PC-3 (cell line): ENCODE data around the gene SQOR. TPM values are rescaled to one million over a fixed set of nuclear protein-coding genes. Genes with fewer than 3 reads are reported as not detected.

Experiments
- ATAC-seq: fragments of 200-7000 bp; cut with Tn5 transposase; 2 replicates; pipeline ENCODE4 v1.9.1; 2020; ENCODE audit warnings: mild to moderate bottlenecking, moderate library complexity
- BruUV-seq: library from RNA; stranded (reverse); fragments of 400-500 nt; replicated peaks from 2 replicates; lab custom pipeline; 2021; lab: Mats Ljungman, UMichigan
- CTCF ChIA-PET: fragments of 300-600 bp; sonication (Branson Sonifier 250); formaldehyde crosslinking; loops from one replicate; lab custom pipeline; 2022; ENCODE audit warnings: antibody characterized with exemption; lab: Charles Lee
- POLR2A ChIA-PET: fragments of 300-600 bp; sonication (Branson Sonifier 250); formaldehyde crosslinking; loops from one replicate; lab custom pipeline; 2022; ENCODE audit warnings: antibody characterized with exemption; ENCODE audit not compliant: unreplicated experiment; lab: Charles Lee
- DNase-seq: peaks from one replicate; pipeline ENCODE4 v3.0.0-alpha.2; 2015
- H2AFZ ChIP-seq: fragments of 300-600 bp; sonication (generic); 2 replicates; pipeline ENCODE4 v1.6.0; 2016; ENCODE audit warnings: antibody characterized with exemption, low read length
- H3F3A ChIP-seq: fragments of 300-600 bp; sonication (generic); one replicate; pipeline ENCODE4 v1.6.0; 2017; ENCODE audit warnings: antibody characterized with exemption, low read length, control low read depth, mild to moderate bottlenecking; ENCODE audit not compliant: unreplicated experiment
- H3K27ac ChIP-seq: fragments of 300-600 bp; sonication (generic); 2 replicates; pipeline ENCODE4 v1.5.1; 2016; ENCODE audit warnings: mild to moderate bottlenecking, low read length
- H3K27me3 ChIP-seq: fragments of 300-600 bp; sonication (generic); 2 replicates; pipeline ENCODE4 v1.6.1; 2016; ENCODE audit warnings: low read length, mixed read lengths
- H3K36me3 ChIP-seq: fragments of 300-600 bp; sonication (generic); 2 replicates; pipeline ENCODE4 v1.6.1; 2016; ENCODE audit warnings: low read depth, mixed run types, low read length, mixed read lengths
- H3K4me1 ChIP-seq: fragments of 300-600 bp; sonication (generic); 2 replicates; pipeline ENCODE4 v1.5.1; 2016; ENCODE audit warnings: low read length; ENCODE audit not compliant: insufficient read depth
- H3K4me2 ChIP-seq: fragments of 300-600 bp; sonication (generic); 2 replicates; pipeline ENCODE4 v1.6.0; 2016; ENCODE audit warnings: low read length
- H3K4me3 ChIP-seq: fragments of 300-600 bp; sonication (generic); 2 replicates; pipeline ENCODE4 v1.5.1; 2016; ENCODE audit warnings: mild to moderate bottlenecking, low read length, mixed read lengths
- H3K79me2 ChIP-seq: fragments of 300-600 bp; sonication (generic); 2 replicates; pipeline ENCODE4 v1.6.1; 2017; ENCODE audit warnings: low read length, mixed read lengths
- H3K9ac ChIP-seq: fragments of 300-600 bp; sonication (generic); 2 replicates; pipeline ENCODE4 v1.6.0; 2016; ENCODE audit warnings: mild to moderate bottlenecking, low read length
- H3K9me2 ChIP-seq: fragments of 300-600 bp; sonication (generic); replicated peaks from 2 replicates; pipeline ENCODE4 v1.6.1; 2016; ENCODE audit warnings: mixed run types, low read length, mixed read lengths
- H3K9me3 ChIP-seq: fragments of 300-600 bp; sonication (generic); 2 replicates; pipeline ENCODE4 v1.6.1; 2016; ENCODE audit warnings: low read length, mixed read lengths
- H4K20me1 ChIP-seq: fragments of 300-600 bp; sonication (generic); 2 replicates; pipeline ENCODE4 v1.6.1; 2016; ENCODE audit warnings: low read length, mixed read lengths
- EZH2 ChIP-seq: fragments of 300-600 bp; sonication (generic); IDR thresholded peaks from one replicate; pipeline ENCODE4 v1.6.1; 2017; ENCODE audit warnings: antibody characterized with exemption, mild to moderate bottlenecking, low read length; ENCODE audit not compliant: unreplicated experiment
- EZH2phosphoT487 ChIP-seq: fragments of 300-600 bp; sonication (generic); IDR thresholded peaks from 2 replicates; pipeline ENCODE4 v1.6.1; 2018; ENCODE audit warnings: mild to moderate bottlenecking, antibody characterized with exemption, low read length, borderline replicate concordance
- intact Hi-C: fragments of 100-400 bp; cut with micrococcal nuclease; formaldehyde crosslinking; loops from 2 replicates; pipeline ENCODE4 v1.9.0; 2023
- total RNA-seq: library from RNA; depleted of rRNA; stranded (reverse); fragments of >200 nt; gene quantifications from 2 replicates; pipeline ENCODE4 v1.2.3, GENCODE V29; 2014
- TF ChIP-seq, protein P1 (sequence below): fragments of 300-600 bp; sonication (generic); conservative IDR thresholded peaks from 2 replicates; pipeline ENCODE4 v1.5.1; 2017; ENCODE audit warnings: antibody characterized with exemption, low read depth, mild to moderate bottlenecking, low read length

The SQOR gene
- total RNA-seq, 1 experiment from 2014 or later = 86.1 TPM

GRCh38 chr15:45586125-45586524 lies 48.7 kb upstream of the SQOR start:
- intact Hi-C loops = no loop called here
- H3F3A ChIP-seq = no peaks in the 10 kb centered on the region
- peak overlapping the region; percentile 96 for H3K4me2 ChIP-seq
- H3K27me3 ChIP-seq = no peaks in the 10 kb centered on the region
- no TSS peak for BruUV-seq
- ChIA-PET POLR2A (interaction anchor here (0.8 kb wide), 1 partner anchor 25 kb away, joined by 4 read pairs; no protein-coding TSS in a partner anchor), CTCF (interaction anchor here (0.5 kb wide), 1 partner anchor 155 kb away, joined by 4 read pairs; no protein-coding TSS in a partner anchor)
- H3K9ac ChIP-seq = peak overlapping the region; percentile 98
- no peaks in the 10 kb centered on the region for H3K9me2 ChIP-seq
- no peaks in the 10 kb centered on the region; the same call in 1 of the 2 replicates for H4K20me1 ChIP-seq
- peak overlapping the region; percentile 93; the same call in 1 of the 2 replicates for H3K27ac ChIP-seq
- DNase-seq (no peak), ATAC-seq (no peak)
- H3K4me3 ChIP-seq = peak overlapping the region; percentile 98
- TF ChIP-seq EZH2 (no peak), EZH2phosphoT487 (no peak)
- TF ChIP-seq, protein P1, sequence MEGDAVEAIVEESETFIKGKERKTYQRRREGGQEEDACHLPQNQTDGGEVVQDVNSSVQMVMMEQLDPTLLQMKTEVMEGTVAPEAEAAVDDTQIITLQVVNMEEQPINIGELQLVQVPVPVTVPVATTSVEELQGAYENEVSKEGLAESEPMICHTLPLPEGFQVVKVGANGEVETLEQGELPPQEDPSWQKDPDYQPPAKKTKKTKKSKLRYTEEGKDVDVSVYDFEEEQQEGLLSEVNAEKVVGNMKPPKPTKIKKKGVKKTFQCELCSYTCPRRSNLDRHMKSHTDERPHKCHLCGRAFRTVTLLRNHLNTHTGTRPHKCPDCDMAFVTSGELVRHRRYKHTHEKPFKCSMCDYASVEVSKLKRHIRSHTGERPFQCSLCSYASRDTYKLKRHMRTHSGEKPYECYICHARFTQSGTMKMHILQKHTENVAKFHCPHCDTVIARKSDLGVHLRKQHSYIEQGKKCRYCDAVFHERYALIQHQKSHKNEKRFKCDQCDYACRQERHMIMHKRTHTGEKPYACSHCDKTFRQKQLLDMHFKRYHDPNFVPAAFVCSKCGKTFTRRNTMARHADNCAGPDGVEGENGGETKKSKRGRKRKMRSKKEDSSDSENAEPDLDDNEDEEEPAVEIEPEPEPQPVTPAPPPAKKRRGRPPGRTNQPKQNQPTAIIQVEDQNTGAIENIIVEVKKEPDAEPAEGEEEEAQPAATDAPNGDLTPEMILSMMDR = no peak
- peaks cover 43% of the 10 kb centered on the region for H3K79me2 ChIP-seq
- no peaks in the 10 kb centered on the region for H3K36me3 ChIP-seq
- H3K4me1 ChIP-seq = peaks cover 23% of the 10 kb centered on the region
- peak overlapping the region; percentile 92; the same call in 1 of the 2 replicates for H2AFZ ChIP-seq
- no peaks in the 10 kb centered on the region for H3K9me3 ChIP-seq

DNA sequence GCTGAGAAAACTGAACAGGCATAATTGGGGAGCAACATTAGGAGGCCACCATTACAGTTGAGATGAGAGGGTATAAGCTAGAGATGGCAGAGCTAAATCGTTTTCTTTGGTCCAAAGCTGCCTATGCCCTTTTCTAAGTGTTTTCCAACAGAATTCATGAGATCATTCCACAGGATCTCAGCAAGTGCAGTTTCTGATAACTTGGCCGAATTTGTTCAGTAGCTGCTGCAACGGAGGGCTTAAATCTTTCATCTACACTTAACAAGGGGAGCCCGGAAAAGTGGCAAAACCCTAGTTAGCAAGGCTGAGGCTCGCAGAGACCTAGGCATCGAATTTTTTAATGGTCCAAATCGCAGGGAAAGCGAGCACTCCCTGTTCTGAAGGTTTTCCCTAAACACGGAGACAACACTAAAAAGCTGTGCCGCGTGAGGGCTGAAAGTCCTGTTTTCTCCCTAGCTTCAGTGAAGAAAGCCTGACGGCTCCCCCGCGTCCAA lies 48.2 kb upstream of the SQOR start:
- ATAC-seq (no peak), DNase-seq (no peak)
- Histone ChIP-seq H2AFZ (peak overlapping the region; percentile 92), H3K4me3 (peak overlapping the region; percentile 98), H4K20me1 (no peaks in the 10 kb centered on the region; the same call in 1 of the 2 replicates), H3K27ac (peak overlapping the region; percentile 93), H3K9me3 (no peaks in the 10 kb centered on the region), H3K9me2 (no peaks in the 10 kb centered on the region), H3K9ac (peak overlapping the region; percentile 98), H3K27me3 (no peaks in the 10 kb centered on the region), H3K4me2 (peak overlapping the region; percentile 96), H3K36me3 (no peaks in the 10 kb centered on the region), H3K79me2 (peaks cover 47% of the 10 kb centered on the region), H3K4me1 (peaks cover 26% of the 10 kb centered on the region), H3F3A (no peaks in the 10 kb centered on the region)
- ChIA-PET CTCF (no interaction called here), POLR2A (interaction anchor here (0.8 kb wide), 1 partner anchor 25 kb away, joined by 4 read pairs; no protein-coding TSS in a partner anchor)
- intact Hi-C loops = loop anchor here (1.0 kb wide), 1 partner anchor 36 kb away; no protein-coding TSS in a partner anchor
- TSS peak; percentile 85 for BruUV-seq
- TF ChIP-seq, protein P1 = no peak
- TF ChIP-seq EZH2 = no peak
- TF ChIP-seq EZH2phosphoT487 = no peak
